ENCODE data around the gene LRRC28. TPM values are rescaled to one million over a fixed set of nuclear protein-coding genes. Genes with fewer than 3 reads are reported as not detected.

LRRC28 gene
- total and polyA plus RNA-seq, 9 donors = 11.3 to 39.7 (median 19.6) TPM

- H3K4me3 ChIP-seq = no peak overlapping the region
- H3K27ac ChIP-seq = peak overlapping the region in 1 of 2 donors; percentile 46
- peak in 1 of 5 donors; percentile 35 for DNase-seq
These were observed 156.4 kb downstream of the LRRC28 start for GRCh38 chr15:99407716-99408115.

DNA sequence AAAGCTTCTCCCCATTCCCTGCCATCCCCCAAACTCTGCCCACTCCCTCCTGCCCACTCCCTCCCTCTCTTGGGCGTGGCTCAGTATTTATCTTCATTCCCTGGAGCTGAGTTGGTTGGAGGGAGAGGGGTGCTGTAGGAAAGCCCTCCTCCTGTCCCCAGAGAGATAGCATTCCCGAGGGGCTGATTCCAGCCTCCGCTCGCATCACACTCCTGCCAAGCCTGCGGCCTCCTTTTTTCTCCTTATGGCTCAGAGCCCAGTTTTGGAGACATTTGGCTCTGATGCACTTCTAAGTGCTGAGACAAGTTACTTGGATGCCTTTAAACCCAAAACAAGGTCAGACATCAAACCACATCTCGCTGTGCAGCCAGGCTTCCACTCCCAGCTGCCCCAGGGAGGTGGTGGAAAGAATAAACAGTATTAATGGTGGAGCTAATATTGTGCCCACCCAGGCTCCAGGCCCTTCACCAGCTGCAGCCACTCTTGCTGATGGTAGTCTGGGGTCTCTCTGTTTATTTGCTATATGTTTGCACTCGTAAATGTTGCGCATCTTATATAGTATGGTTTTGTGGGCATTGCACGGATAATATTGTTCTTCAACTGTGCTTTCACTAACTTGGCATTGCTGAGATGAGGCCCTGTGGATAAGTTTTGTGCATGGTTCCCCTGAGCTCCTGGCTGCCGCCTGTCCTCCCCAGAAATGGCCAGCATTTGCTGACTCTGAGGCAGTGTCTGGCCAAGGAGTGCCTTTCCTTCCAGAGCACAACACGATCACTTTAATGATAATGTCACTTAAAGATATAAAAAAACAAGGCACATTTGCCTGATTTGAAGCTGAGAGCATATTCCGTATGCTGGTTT lies 157.2 kb downstream of the LRRC28 start:
- DNase-seq = peak; percentile 51 to 76 (median 72)
- intact Hi-C loops (cut with DNase I) = loop anchor here in 1 of 4 donors (10.0 kb wide), 2 partner anchors 156 to 296 kb away; partner anchors contain the start of gene MEF2A
- Histone ChIP-seq H3K27ac (peak overlapping the region in 1 of 2 donors; percentile 46), H3K9me3 (no peaks in the 10 kb centered on the region), H3K27me3 (no peaks in the 10 kb centered on the region), H3K36me3 (no peaks in the 10 kb centered on the region), H3K4me1 (ENCODE audit: insufficient read depth) (peaks cover 6% of the 10 kb centered on the region), H3K4me3 (no peak overlapping the region)
- TF ChIP-seq POLR2A (IDR thresholded peaks at IDR 0.05) (no peak), EP300 (IDR thresholded peaks at IDR 0.05) (no peak), CTCF (IDR thresholded peaks at IDR 0.05) (no peak)
- 18 to 23% (median 22%) methylated on average over 12 of the region's 12 CpGs for WGBS, 3 donors

More at GRCh38 chr15:99407716-99408115, 156.4 kb downstream of the LRRC28 start:
- H3K36me3 ChIP-seq = no peaks in the 10 kb centered on the region
- WGBS, 3 donors = 78 to 87% (median 81%) methylated on average over 5 of the region's 5 CpGs
- no peaks in the 10 kb centered on the region for H3K27me3 ChIP-seq
- peaks cover 6% of the 10 kb centered on the region for H3K4me1 ChIP-seq (ENCODE audit: insufficient read depth)
- no peak for TF ChIP-seq CTCF (IDR thresholded peaks at IDR 0.05)
- TF ChIP-seq POLR2A (IDR thresholded peaks at IDR 0.05) = no peak
- TF ChIP-seq EP300 (IDR thresholded peaks at IDR 0.05) = no peak
- H3K9me3 ChIP-seq = no peaks in the 10 kb centered on the region
- intact Hi-C loops (cut with DNase I) = loop anchor here in 1 of 4 donors (10.0 kb wide), 2 partner anchors 157 to 297 kb away; partner anchors contain the start of gene MEF2A

- no peaks in the 10 kb centered on the region for H3K36me3 ChIP-seq
- no peaks in the 10 kb centered on the region for H3K27me3 ChIP-seq
- intact Hi-C loops (cut with DNase I) = loop anchor here in 1 of 4 donors (10.0 kb wide), 2 partner anchors 156 to 296 kb away; partner anchors contain the start of gene MEF2A
- H3K4me3 ChIP-seq = no peak overlapping the region
- DNase-seq = peak in 3 of 5 donors; percentile 42 to 57 (median 42)
- no peaks in the 10 kb centered on the region for H3K9me3 ChIP-seq
- 25 to 38% (median 37%) methylated on average over 10 of the region's 10 CpGs for whole genome bisulfite sequencing, 3 donors
- H3K4me1 ChIP-seq (ENCODE audit: insufficient read depth) = peaks cover 6% of the 10 kb centered on the region
- peak overlapping the region in 1 of 2 donors; percentile 22 for H3K27ac ChIP-seq
- TF ChIP-seq POLR2A (IDR thresholded peaks at IDR 0.05) (no peak), EP300 (IDR thresholded peaks at IDR 0.05) (no peak), CTCF (IDR thresholded peaks at IDR 0.05) (no peak)
These were observed 157.8 kb downstream of the LRRC28 start for GRCh38 chr15:99409097-99409473.

DNA sequence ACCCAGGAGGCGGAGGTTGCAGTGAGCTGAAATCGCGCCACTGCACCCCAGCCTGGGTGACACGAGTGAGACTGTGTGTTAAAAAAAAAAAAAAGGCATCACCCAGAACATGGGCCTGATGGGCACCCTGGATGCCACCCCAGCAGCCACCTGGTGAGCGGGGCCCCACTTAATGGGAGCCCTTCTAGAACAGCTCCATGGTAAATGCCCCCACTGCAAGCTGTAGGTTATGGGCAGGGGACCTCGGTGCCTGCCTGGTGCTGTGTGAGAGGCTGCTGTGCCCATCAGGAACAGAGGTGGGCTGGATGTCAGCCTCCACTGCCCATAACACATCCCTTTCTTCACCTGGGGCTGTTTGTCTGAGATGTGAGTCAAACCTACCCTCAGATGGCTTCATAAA lies 158.3 kb downstream of the LRRC28 start:
- Histone ChIP-seq H3K36me3 (no peaks in the 10 kb centered on the region), H3K9me3 (no peaks in the 10 kb centered on the region), H3K27ac (no peak overlapping the region), H3K4me1 (ENCODE audit: insufficient read depth) (peaks cover 6% of the 10 kb centered on the region), H3K27me3 (no peaks in the 10 kb centered on the region), H3K4me3 (no peak overlapping the region)
- 87 to 96% (median 94%) methylated on average over 6 of the region's 6 CpGs for WGBS, 3 donors
- TF ChIP-seq EP300 (IDR thresholded peaks at IDR 0.05) (no peak), CTCF (IDR thresholded peaks at IDR 0.05) (no peak), POLR2A (IDR thresholded peaks at IDR 0.05) (no peak)
- intact Hi-C loops (cut with DNase I) = loop anchor here in 1 of 4 donors (10.0 kb wide), 2 partner anchors 155 to 295 kb away; partner anchors contain the start of gene MEF2A
- peak in 1 of 5 donors; percentile 31 for DNase-seq

Data from ovary (tissue), 9 donors.